PC-3 (cell line): ENCODE measurements around the gene MRTFA.

Source experiments
- EZH2 ChIP-seq: fragments of 300-600 bp; sonication (generic); IDR thresholded peaks from one replicate; pipeline ENCODE4 v1.6.1; 2017; ENCODE audit warnings: antibody characterized with exemption, mild to moderate bottlenecking, low read length; ENCODE audit not compliant: unreplicated experiment
- EZH2phosphoT487 ChIP-seq: fragments of 300-600 bp; sonication (generic); IDR thresholded peaks from 2 replicates; pipeline ENCODE4 v1.6.1; 2018; ENCODE audit warnings: mild to moderate bottlenecking, antibody characterized with exemption, low read length, borderline replicate concordance
- TF ChIP-seq, protein P1 (sequence below): fragments of 300-600 bp; sonication (generic); conservative IDR thresholded peaks from 2 replicates; pipeline ENCODE4 v1.5.1; 2017; ENCODE audit warnings: antibody characterized with exemption, low read depth, mild to moderate bottlenecking, low read length

DNA sequence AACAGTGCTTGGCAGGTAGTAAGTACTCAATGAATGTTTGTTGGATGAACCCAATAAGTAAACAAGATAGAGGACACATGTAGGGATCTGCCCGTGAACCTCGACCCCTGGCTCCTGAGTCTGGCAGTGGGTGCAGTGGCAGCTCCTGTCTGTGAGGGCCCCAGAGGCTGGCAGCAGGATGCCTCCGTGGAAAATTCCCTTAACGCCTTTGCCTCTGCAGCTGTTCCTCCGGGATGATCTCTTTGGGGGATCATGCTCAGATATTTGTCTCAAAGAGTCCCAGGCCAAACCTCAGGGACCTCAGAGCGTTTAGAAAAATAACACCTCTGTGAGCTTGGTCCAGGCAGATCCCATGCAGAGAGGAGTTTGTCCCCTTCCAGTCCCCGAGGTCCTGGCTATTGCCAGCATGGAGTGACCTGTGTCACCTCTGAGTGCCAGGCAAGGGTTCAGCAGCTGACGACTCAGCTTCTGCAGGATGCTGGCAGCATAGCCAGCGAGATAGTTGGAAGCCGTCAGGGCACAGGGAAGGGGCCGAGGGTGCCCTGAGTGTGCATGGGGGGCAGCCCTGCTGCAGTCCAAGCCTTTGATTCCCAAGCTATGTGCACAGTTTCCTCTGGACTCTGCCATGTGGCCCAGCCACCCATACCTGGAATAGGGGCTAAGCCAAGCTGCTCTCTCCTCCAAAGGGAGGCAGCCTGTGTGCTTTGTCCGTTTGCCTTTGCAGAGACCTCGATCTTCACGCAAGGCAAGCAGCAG, 42.2 kb upstream of the MRTFA start:
- TF ChIP-seq EZH2 (no peak), EZH2phosphoT487 (no peak)
- TF ChIP-seq, protein P1, sequence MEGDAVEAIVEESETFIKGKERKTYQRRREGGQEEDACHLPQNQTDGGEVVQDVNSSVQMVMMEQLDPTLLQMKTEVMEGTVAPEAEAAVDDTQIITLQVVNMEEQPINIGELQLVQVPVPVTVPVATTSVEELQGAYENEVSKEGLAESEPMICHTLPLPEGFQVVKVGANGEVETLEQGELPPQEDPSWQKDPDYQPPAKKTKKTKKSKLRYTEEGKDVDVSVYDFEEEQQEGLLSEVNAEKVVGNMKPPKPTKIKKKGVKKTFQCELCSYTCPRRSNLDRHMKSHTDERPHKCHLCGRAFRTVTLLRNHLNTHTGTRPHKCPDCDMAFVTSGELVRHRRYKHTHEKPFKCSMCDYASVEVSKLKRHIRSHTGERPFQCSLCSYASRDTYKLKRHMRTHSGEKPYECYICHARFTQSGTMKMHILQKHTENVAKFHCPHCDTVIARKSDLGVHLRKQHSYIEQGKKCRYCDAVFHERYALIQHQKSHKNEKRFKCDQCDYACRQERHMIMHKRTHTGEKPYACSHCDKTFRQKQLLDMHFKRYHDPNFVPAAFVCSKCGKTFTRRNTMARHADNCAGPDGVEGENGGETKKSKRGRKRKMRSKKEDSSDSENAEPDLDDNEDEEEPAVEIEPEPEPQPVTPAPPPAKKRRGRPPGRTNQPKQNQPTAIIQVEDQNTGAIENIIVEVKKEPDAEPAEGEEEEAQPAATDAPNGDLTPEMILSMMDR: no peak
